CD4-positive, alpha-beta T cell (primary cell): Measurements from ENCODE around the gene PLXDC2. TPM values are rescaled to one million over a fixed set of nuclear protein-coding genes. Genes with fewer than 3 reads are reported as not detected.

Experiments
- ATAC-seq: fragments of 200-7000 bp; cut with Tn5 transposase; one replicate; pipeline ENCODE4 v1.10.0; 2022; ENCODE audit warnings: mild to moderate bottlenecking; ENCODE audit not compliant: poor library complexity
- CTCF ChIA-PET: fragments of 350-600 bp; sonication (Branson Sonifier 250); formaldehyde crosslinking; loops from one replicate; lab custom pipeline; 2021; ENCODE audit warnings: antibody characterized with exemption, inconsistent platforms; lab: Charles Lee
- POLR2A ChIA-PET: fragments of 350-600 bp; sonication (Branson Sonifier 250); formaldehyde crosslinking; loops from one replicate; lab custom pipeline; 2021; ENCODE audit warnings: antibody characterized with exemption, inconsistent platforms; lab: Charles Lee
- DNase-seq, 14 experiments: peaks; one replicate each; pipeline ENCODE4 v3.0.0-alpha.2; 2013 to 2020; ENCODE audit warnings: mixed read lengths in 2 of 14
- H3K27ac ChIP-seq, 2 donors: one replicate each; pipeline versions ENCODE4 v1.5.1 to v1.7.0; 2013; ENCODE audit warnings: low read length in 2 of 2, low read depth in 1 of 2, mild to moderate bottlenecking in 1 of 2
- H3K27me3 ChIP-seq, 2 experiments: 1 replicate in 1 of 2; 2 replicates in 1 of 2; pipeline versions ENCODE4 v1.6.1 to v1.7.0; 2013; ENCODE audit warnings: low read length in 2 of 2, control low read depth in 1 of 2, mild to moderate bottlenecking in 1 of 2, moderate library complexity in 1 of 2; ENCODE audit not compliant: insufficient read depth in 2 of 2, control insufficient read depth in 1 of 2
- H3K36me3 ChIP-seq: one replicate; pipeline ENCODE4 v1.6.1; 2013; ENCODE audit warnings: low read length, control low read depth; ENCODE audit not compliant: insufficient read depth
- H3K4me1 ChIP-seq: one replicate; pipeline ENCODE4 v1.6.1; 2013; ENCODE audit warnings: low read length, control low read depth; ENCODE audit not compliant: insufficient read depth
- H3K4me3 ChIP-seq: one replicate; pipeline ENCODE4 v1.5.1; 2013; ENCODE audit warnings: mild to moderate bottlenecking, low read length, moderate library complexity
- H3K9me3 ChIP-seq, 2 experiments: 1 replicate in 1 of 2; 2 replicates in 1 of 2; pipeline versions ENCODE4 v1.6.1 to v1.7.0; 2013; ENCODE audit warnings: low read length in 2 of 2, mild to moderate bottlenecking in 2 of 2, control low read depth in 1 of 2, moderate library complexity in 1 of 2; ENCODE audit not compliant: control insufficient read depth in 1 of 2, insufficient read depth in 1 of 2
- H3K27ac Mint-ChIP-seq: one replicate; pipeline ENCODE4 v1.8.0; 2020; ENCODE audit warnings: mixed read lengths
- H3K27me3 Mint-ChIP-seq: one replicate; pipeline ENCODE4 v1.8.0; 2021; ENCODE audit warnings: mixed read lengths
- H3K36me3 Mint-ChIP-seq: one replicate; pipeline ENCODE4 v1.8.0; 2021; ENCODE audit warnings: low read depth, mixed read lengths
- H3K4me1 Mint-ChIP-seq: one replicate; pipeline ENCODE4 v1.8.0; 2021; ENCODE audit warnings: low read depth, mixed read lengths
- H3K4me3 Mint-ChIP-seq: one replicate; pipeline ENCODE4 v1.8.0; 2020; ENCODE audit warnings: mild to moderate bottlenecking, mixed read lengths
- H3K9me3 Mint-ChIP-seq: one replicate; pipeline ENCODE4 v1.8.0; 2020; ENCODE audit warnings: mixed read lengths
- CTCF ChIP-seq: fragments of 200-600 bp; IDR thresholded peaks from one replicate; pipeline ENCODE4 v1.8.0; 2022; ENCODE audit warnings: antibody characterized with exemption, mild to moderate bottlenecking
- intact Hi-C, 2 experiments: fragments of 100-400 bp; cut with DNase I in 1 of 2; cut with micrococcal nuclease in 1 of 2; formaldehyde crosslinking; loops; one replicate each; pipeline versions ENCODE4 v1.15.1 to v1.9.0; 2023 to 2025; cut with DNase I, micrococcal nuclease
- total RNA-seq, 174 experiments: library from RNA in 2 of 174; stranded (reverse) in 2 of 174; gene quantifications; one replicate each; pipeline ENCODE4 v1.2.3 and lab custom pipeline; 2021 to 2026

The PLXDC2 gene
- total RNA-seq, 2 experiments from 2014 or later, result 0.41 to 0.61 TPM

- Mint-ChIP-seq H3K27ac (no peak overlapping the region), H3K27me3 (no peaks in the 10 kb centered on the region), H3K9me3 (no peaks in the 10 kb centered on the region), H3K4me1 (no peaks in the 10 kb centered on the region), H3K36me3 (no peaks in the 10 kb centered on the region), H3K4me3 (no peak overlapping the region)
- ATAC-seq, result no peak
- H3K36me3 ChIP-seq, result no peaks in the 10 kb centered on the region
- intact Hi-C loops, result no loop called here
- peaks cover 0 to 9% of the 10 kb centered on the region in 2 experiments for H3K9me3 ChIP-seq
- no peak overlapping the region for H3K4me3 ChIP-seq
- CTCF ChIA-PET, result no interaction called here
- POLR2A ChIA-PET, result no interaction called here
- no peak overlapping the region for H3K27ac ChIP-seq
- H3K27me3 ChIP-seq, result no peaks in the 10 kb centered on the region
- H3K4me1 ChIP-seq, result no peaks in the 10 kb centered on the region
- no peak for TF ChIP-seq CTCF
- no peak for DNase-seq
These were observed 117.5 kb downstream of the PLXDC2 start for GRCh38 chr10:19933772-19934171.

DNA sequence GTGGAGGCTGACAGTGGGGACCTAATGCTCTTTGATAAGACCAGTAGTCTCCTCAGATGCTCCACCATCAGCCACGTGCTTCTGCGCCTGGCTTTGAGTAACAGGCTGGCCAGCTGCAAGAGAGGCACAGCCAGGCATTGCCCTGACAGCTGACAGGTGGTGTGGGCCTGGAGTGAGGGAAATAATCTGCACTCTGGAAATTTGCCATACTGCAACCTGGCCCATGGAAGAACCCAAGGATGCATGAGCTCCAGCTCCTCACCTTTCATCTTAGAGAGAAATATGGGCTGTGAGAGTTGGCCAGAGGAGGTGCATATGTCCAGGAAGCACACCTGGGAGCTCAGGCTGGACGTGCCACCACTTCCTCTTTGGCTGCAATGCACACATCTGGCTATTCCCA lies 118.9 kb downstream of the PLXDC2 start:
- Mint-ChIP-seq H3K27ac (no peak overlapping the region), H3K4me1 (no peaks in the 10 kb centered on the region), H3K9me3 (no peaks in the 10 kb centered on the region), H3K27me3 (no peaks in the 10 kb centered on the region), H3K4me3 (no peak overlapping the region), H3K36me3 (no peaks in the 10 kb centered on the region)
- no peak for TF ChIP-seq CTCF
- DNase-seq, result no peak
- H3K27me3 ChIP-seq, result no peaks in the 10 kb centered on the region
- intact Hi-C loops, result no loop called here
- CTCF ChIA-PET, result no interaction called here
- POLR2A ChIA-PET, result no interaction called here
- peaks cover 0 to 9% of the 10 kb centered on the region in 2 experiments for H3K9me3 ChIP-seq
- H3K4me3 ChIP-seq, result no peak overlapping the region
- no peaks in the 10 kb centered on the region for H3K36me3 ChIP-seq
- no peaks in the 10 kb centered on the region for H3K4me1 ChIP-seq
- no peak overlapping the region for H3K27ac ChIP-seq
- ATAC-seq, result no peak

DNA sequence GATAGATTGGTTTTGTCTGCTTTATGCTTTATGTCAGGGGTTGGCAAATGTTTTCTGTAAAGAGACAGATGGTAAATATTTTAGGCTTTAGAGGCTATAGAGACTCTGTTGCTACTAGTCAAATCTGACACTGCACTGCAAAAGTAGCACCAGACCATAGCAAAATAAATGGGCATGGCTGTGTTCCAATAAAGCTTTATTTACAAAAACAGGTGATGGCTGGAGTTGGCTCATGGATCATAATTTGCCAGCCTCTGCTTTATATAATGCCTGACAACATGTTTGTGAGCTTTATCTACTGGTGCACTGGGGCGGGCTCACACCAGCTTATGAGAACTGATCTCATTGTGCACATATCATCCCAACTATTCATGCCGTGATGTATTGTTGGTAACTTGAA lies 120.1 kb downstream of the PLXDC2 start:
- H3K4me1 ChIP-seq, result no peaks in the 10 kb centered on the region
- ChIA-PET CTCF (no interaction called here), POLR2A (no interaction called here)
- ATAC-seq (no peak), DNase-seq (no peak)
- intact Hi-C loops, result no loop called here
- H3K4me3 ChIP-seq, result no peak overlapping the region
- H3K27me3 ChIP-seq, result no peaks in the 10 kb centered on the region
- H3K36me3 ChIP-seq, result no peaks in the 10 kb centered on the region
- no peak overlapping the region for H3K27ac ChIP-seq
- Mint-ChIP-seq H3K27me3 (no peaks in the 10 kb centered on the region), H3K4me3 (no peak overlapping the region), H3K36me3 (no peaks in the 10 kb centered on the region), H3K9me3 (no peaks in the 10 kb centered on the region), H3K4me1 (no peaks in the 10 kb centered on the region), H3K27ac (no peak overlapping the region)
- no peak for TF ChIP-seq CTCF
- H3K9me3 ChIP-seq, result peaks cover 0 to 6% of the 10 kb centered on the region in 2 experiments
